GM23338 (cell line): ENCODE measurements around the gene TENM3. TPM values are rescaled to one million over a fixed set of nuclear protein-coding genes. Genes with fewer than 3 reads are reported as not detected.

Experiments used
- ATAC-seq: fragments of 200-7000 bp; cut with Tn5 transposase; 3 replicates; pipeline ENCODE4 v1.9.1; 2020
- DNase-seq: peaks from one replicate; pipeline ENCODE4 v3.0.0-alpha.2; 2015; ENCODE audit warnings: low spot score
- H2AFZ ChIP-seq: fragments of 200-600 bp; sonication (generic); 2 replicates; pipeline ENCODE4 v1.8.0; 2016; ENCODE audit warnings: antibody characterized with exemption, mild to moderate bottlenecking, moderate library complexity
- H3F3A ChIP-seq: fragments of 200-600 bp; sonication (generic); replicated peaks from 2 replicates; pipeline ENCODE4 v1.8.0; 2017; ENCODE audit warnings: antibody characterized with exemption, mixed run types, low read depth
- H3K27ac ChIP-seq: fragments of 200-600 bp; sonication (generic); 2 replicates; pipeline ENCODE4 v1.6.1; 2016; ENCODE audit warnings: low read depth
- H3K27me3 ChIP-seq: fragments of 200-600 bp; sonication (generic); 2 replicates; pipeline ENCODE4 v1.8.0; 2016; ENCODE audit warnings: mild to moderate bottlenecking, mixed run types, moderate library complexity; ENCODE audit not compliant: insufficient read depth
- H3K36me3 ChIP-seq: fragments of 200-600 bp; sonication (generic); 2 replicates; pipeline ENCODE4 v1.8.0; 2016; ENCODE audit warnings: mild to moderate bottlenecking; ENCODE audit not compliant: insufficient read depth
- H3K4me1 ChIP-seq: fragments of 200-600 bp; sonication (generic); 2 replicates; pipeline ENCODE4 v1.8.0; 2016; ENCODE audit warnings: mild to moderate bottlenecking, moderate library complexity; ENCODE audit not compliant: insufficient read depth
- H3K4me2 ChIP-seq: fragments of 200-600 bp; sonication (generic); 2 replicates; pipeline ENCODE4 v1.7.1; 2017; ENCODE audit warnings: mixed run types
- H3K4me3 ChIP-seq: fragments of 200-600 bp; sonication (generic); 2 replicates; pipeline ENCODE4 v1.6.1; 2016; ENCODE audit warnings: mixed run types
- H3K79me2 ChIP-seq: fragments of 200-600 bp; sonication (generic); replicated peaks from 2 replicates; pipeline ENCODE4 v1.8.0; 2017; ENCODE audit warnings: mild to moderate bottlenecking; ENCODE audit not compliant: insufficient read depth
- H3K9me2 ChIP-seq: fragments of 200-600 bp; sonication (generic); 2 replicates; pipeline ENCODE4 v1.8.0; 2017; ENCODE audit not compliant: insufficient read depth
- H4K20me1 ChIP-seq: fragments of 200-600 bp; sonication (generic); replicated peaks from 2 replicates; pipeline ENCODE4 v1.8.0; 2017; ENCODE audit warnings: mild to moderate bottlenecking; ENCODE audit not compliant: insufficient read depth
- H3K27ac Mint-ChIP-seq: 2 replicates; pipeline ENCODE4 v1.8.0; 2020; ENCODE audit warnings: inconsistent platforms, mild to moderate bottlenecking, moderate library complexity, mixed read lengths
- H3K27me3 Mint-ChIP-seq: 3 replicates; pipeline ENCODE4 v1.8.0; 2022; ENCODE audit warnings: low read depth, mild to moderate bottlenecking, moderate library complexity, mixed read lengths, inconsistent platforms; ENCODE audit not compliant: insufficient read depth, poor library complexity
- H3K36me3 Mint-ChIP-seq: 3 replicates; pipeline ENCODE4 v1.8.0; 2021; ENCODE audit warnings: low read depth, mild to moderate bottlenecking, inconsistent platforms, moderate library complexity, mixed read lengths
- H3K4me1 Mint-ChIP-seq: 3 replicates; pipeline ENCODE4 v1.8.0; 2020; ENCODE audit warnings: mild to moderate bottlenecking, inconsistent platforms, mixed read lengths
- H3K4me3 Mint-ChIP-seq: 3 replicates; pipeline ENCODE4 v1.8.0; 2021; ENCODE audit warnings: moderate library complexity, mild to moderate bottlenecking, inconsistent platforms, mixed read lengths
- H3K9me3 Mint-ChIP-seq: 3 replicates; pipeline ENCODE4 v1.8.0; 2020; ENCODE audit warnings: moderate library complexity, mild to moderate bottlenecking, inconsistent platforms, mixed read lengths
- EZH2 ChIP-seq: fragments of 200-600 bp; sonication (generic); IDR thresholded peaks from one replicate; pipeline ENCODE4 v1.8.0; 2017; ENCODE audit warnings: antibody characterized with exemption, mild to moderate bottlenecking, low read depth; ENCODE audit not compliant: unreplicated experiment
- EZH2phosphoT487 ChIP-seq: fragments of 200-600 bp; sonication (generic); IDR thresholded peaks from one replicate; pipeline ENCODE4 v1.8.1; 2018; ENCODE audit warnings: antibody characterized with exemption; ENCODE audit not compliant: unreplicated experiment
- JUNB ChIP-seq: IDR thresholded peaks from one replicate; pipeline ENCODE4 v1.6.1; 2016; ENCODE audit warnings: antibody characterized with exemption; ENCODE audit not compliant: unreplicated experiment
- POLR2AphosphoS5 ChIP-seq: IDR thresholded peaks from 2 replicates; pipeline ENCODE4 v1.6.1; 2016; ENCODE audit warnings: antibody characterized with exemption, low read depth
- ZNF114 ChIP-seq: fragments of 250-450 bp; sonication (Bioruptor Pico); IDR thresholded peaks from 2 replicates; pipeline ENCODE4 v1.5.0; 2020; ENCODE audit warnings: mild to moderate bottlenecking, moderate library complexity
- ZNF331 ChIP-seq: fragments of 250-450 bp; sonication (Bioruptor Pico); IDR thresholded peaks from 2 replicates; pipeline ENCODE4 v1.5.0; 2020; ENCODE audit warnings: low read depth, mild to moderate bottlenecking, moderate library complexity
- polyA plus RNA-seq: library from polyadenylated mRNA; unstranded; fragments of >200 nt; fragmentation: Nextera tagmentation; extraction: Ambion mirVana; gene quantifications from 2 replicates; pipeline ENCODE4 v1.2.1, GENCODE V29; 2016
- total RNA-seq: library from RNA; depleted of rRNA; stranded (reverse); fragments of >200 nt; shearing (Covaris generic); gene quantifications from 2 replicates; pipeline ENCODE4 v1.2.3, GENCODE V29; 2014
- TF ChIP-seq, protein P1 (sequence below): IDR thresholded peaks from 2 replicates; pipeline ENCODE4 v1.6.1; 2016; ENCODE audit warnings: antibody characterized with exemption
- TF ChIP-seq, protein P2 (sequence below): IDR thresholded peaks from one replicate; pipeline ENCODE4 v1.6.1; 2018; ENCODE audit warnings: antibody characterized with exemption; ENCODE audit not compliant: unreplicated experiment
- TF ChIP-seq, protein P3 (sequence below): fragments of 250-450 bp; sonication (Bioruptor Pico); IDR thresholded peaks from 2 replicates; pipeline ENCODE4 v1.5.0; 2020; ENCODE audit warnings: mild to moderate bottlenecking, moderate library complexity

TENM3 gene
- total and polyA plus RNA-seq, 2 experiments from 2014 or later: 22.2 to 128 TPM

DNA sequence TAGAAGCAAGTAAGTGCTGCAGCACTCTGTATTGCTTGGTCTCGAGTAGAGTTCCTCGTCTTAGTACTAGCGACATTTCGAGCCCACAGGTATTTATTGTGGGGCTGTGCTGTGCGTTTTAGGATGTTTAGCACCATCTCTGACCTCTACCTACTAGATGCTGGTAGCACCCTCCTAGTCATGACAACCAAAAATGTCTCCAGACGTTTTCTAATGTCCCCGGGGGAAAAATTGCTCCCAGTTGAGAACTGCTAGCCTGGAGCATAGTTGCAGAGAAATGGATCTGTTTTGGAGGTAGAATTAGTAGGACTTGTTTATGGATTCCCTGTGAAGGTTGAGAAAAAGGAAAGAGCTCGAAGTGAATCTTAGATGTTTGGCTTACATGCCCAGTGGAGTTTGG lies 287.2 kb downstream of the TENM3 start:
- peak overlapping the region; percentile 29; the same call in 1 of the 2 replicates for H3K4me2 ChIP-seq
- H3F3A ChIP-seq: no peaks in the 10 kb centered on the region
- H3K4me3 ChIP-seq: no peak overlapping the region
- Mint-ChIP-seq H3K27ac (peak overlapping the region; percentile 63), H3K27me3 (no peaks in the 10 kb centered on the region), H3K4me1 (peaks cover 52% of the 10 kb centered on the region), H3K4me3 (no peak overlapping the region), H3K36me3 (no peaks in the 10 kb centered on the region), H3K9me3 (no peaks in the 10 kb centered on the region; the same call in 2 of the 3 replicates)
- DNase-seq (no peak), ATAC-seq (peak; percentile 18; the same call in 1 of the 3 replicates)
- H3K27ac ChIP-seq: peak overlapping the region; percentile 24; the same call in 1 of the 2 replicates
- peaks cover 78% of the 10 kb centered on the region for H3K79me2 ChIP-seq
- no peaks in the 10 kb centered on the region for H4K20me1 ChIP-seq
- H3K4me1 ChIP-seq: peaks cover 66% of the 10 kb centered on the region
- no peaks in the 10 kb centered on the region for H3K27me3 ChIP-seq
- H3K9me2 ChIP-seq: no peaks in the 10 kb centered on the region; the same call in 1 of the 2 replicates
- TF ChIP-seq POLR2AphosphoS5 (no peak), EZH2phosphoT487 (no peak), EZH2 (no peak), JUNB (no peak), ZNF114 (CRISPR knock-in tag) (no peak), ZNF331 (no peak)
- TF ChIP-seq, protein P1, sequence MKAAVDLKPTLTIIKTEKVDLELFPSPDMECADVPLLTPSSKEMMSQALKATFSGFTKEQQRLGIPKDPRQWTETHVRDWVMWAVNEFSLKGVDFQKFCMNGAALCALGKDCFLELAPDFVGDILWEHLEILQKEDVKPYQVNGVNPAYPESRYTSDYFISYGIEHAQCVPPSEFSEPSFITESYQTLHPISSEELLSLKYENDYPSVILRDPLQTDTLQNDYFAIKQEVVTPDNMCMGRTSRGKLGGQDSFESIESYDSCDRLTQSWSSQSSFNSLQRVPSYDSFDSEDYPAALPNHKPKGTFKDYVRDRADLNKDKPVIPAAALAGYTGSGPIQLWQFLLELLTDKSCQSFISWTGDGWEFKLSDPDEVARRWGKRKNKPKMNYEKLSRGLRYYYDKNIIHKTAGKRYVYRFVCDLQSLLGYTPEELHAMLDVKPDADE: no peak
- TF ChIP-seq, protein P2, sequence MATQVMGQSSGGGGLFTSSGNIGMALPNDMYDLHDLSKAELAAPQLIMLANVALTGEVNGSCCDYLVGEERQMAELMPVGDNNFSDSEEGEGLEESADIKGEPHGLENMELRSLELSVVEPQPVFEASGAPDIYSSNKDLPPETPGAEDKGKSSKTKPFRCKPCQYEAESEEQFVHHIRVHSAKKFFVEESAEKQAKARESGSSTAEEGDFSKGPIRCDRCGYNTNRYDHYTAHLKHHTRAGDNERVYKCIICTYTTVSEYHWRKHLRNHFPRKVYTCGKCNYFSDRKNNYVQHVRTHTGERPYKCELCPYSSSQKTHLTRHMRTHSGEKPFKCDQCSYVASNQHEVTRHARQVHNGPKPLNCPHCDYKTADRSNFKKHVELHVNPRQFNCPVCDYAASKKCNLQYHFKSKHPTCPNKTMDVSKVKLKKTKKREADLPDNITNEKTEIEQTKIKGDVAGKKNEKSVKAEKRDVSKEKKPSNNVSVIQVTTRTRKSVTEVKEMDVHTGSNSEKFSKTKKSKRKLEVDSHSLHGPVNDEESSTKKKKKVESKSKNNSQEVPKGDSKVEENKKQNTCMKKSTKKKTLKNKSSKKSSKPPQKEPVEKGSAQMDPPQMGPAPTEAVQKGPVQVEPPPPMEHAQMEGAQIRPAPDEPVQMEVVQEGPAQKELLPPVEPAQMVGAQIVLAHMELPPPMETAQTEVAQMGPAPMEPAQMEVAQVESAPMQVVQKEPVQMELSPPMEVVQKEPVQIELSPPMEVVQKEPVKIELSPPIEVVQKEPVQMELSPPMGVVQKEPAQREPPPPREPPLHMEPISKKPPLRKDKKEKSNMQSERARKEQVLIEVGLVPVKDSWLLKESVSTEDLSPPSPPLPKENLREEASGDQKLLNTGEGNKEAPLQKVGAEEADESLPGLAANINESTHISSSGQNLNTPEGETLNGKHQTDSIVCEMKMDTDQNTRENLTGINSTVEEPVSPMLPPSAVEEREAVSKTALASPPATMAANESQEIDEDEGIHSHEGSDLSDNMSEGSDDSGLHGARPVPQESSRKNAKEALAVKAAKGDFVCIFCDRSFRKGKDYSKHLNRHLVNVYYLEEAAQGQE: no peak
- TF ChIP-seq, protein P3, sequence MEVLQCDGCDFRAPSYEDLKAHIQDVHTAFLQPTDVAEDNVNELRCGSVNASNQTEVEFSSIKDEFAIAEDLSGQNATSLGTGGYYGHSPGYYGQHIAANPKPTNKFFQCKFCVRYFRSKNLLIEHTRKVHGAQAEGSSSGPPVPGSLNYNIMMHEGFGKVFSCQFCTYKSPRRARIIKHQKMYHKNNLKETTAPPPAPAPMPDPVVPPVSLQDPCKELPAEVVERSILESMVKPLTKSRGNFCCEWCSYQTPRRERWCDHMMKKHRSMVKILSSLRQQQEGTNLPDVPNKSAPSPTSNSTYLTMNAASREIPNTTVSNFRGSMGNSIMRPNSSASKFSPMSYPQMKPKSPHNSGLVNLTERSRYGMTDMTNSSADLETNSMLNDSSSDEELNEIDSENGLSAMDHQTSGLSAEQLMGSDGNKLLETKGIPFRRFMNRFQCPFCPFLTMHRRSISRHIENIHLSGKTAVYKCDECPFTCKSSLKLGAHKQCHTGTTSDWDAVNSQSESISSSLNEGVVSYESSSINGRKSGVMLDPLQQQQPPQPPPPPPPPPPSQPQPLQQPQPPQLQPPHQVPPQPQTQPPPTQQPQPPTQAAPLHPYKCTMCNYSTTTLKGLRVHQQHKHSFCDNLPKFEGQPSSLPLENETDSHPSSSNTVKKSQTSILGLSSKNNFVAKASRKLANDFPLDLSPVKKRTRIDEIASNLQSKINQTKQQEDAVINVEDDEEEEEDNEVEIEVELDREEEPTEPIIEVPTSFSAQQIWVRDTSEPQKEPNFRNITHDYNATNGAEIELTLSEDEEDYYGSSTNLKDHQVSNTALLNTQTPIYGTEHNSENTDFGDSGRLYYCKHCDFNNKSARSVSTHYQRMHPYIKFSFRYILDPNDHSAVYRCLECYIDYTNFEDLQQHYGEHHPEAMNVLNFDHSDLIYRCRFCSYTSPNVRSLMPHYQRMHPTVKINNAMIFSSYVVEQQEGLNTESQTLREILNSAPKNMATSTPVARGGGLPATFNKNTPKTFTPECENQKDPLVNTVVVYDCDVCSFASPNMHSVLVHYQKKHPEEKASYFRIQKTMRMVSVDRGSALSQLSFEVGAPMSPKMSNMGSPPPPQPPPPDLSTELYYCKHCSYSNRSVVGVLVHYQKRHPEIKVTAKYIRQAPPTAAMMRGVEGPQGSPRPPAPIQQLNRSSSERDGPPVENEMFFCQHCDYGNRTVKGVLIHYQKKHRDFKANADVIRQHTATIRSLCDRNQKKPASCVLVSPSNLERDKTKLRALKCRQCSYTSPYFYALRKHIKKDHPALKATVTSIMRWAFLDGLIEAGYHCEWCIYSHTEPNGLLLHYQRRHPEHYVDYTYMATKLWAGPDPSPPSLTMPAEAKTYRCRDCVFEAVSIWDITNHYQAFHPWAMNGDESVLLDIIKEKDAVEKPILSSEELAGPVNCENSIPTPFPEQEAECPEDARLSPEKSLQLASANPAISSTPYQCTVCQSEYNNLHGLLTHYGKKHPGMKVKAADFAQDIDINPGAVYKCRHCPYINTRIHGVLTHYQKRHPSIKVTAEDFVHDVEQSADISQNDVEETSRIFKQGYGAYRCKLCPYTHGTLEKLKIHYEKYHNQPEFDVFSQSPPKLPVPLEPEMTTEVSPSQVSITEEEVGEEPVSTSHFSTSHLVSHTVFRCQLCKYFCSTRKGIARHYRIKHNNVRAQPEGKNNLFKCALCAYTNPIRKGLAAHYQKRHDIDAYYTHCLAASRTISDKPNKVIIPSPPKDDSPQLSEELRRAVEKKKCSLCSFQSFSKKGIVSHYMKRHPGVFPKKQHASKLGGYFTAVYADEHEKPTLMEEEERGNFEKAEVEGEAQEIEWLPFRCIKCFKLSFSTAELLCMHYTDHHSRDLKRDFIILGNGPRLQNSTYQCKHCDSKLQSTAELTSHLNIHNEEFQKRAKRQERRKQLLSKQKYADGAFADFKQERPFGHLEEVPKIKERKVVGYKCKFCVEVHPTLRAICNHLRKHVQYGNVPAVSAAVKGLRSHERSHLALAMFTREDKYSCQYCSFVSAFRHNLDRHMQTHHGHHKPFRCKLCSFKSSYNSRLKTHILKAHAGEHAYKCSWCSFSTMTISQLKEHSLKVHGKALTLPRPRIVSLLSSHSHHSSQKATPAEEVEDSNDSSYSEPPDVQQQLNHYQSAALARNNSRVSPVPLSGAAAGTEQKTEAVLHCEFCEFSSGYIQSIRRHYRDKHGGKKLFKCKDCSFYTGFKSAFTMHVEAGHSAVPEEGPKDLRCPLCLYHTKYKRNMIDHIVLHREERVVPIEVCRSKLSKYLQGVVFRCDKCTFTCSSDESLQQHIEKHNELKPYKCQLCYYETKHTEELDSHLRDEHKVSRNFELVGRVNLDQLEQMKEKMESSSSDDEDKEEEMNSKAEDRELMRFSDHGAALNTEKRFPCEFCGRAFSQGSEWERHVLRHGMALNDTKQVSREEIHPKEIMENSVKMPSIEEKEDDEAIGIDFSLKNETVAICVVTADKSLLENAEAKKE (CRISPR knock-in tag): no peak
- H3K36me3 ChIP-seq: no peaks in the 10 kb centered on the region
- no peak overlapping the region for H2AFZ ChIP-seq
